HEK293T (cell line): Measurements from ENCODE around the gene NADK.

Source experiments
- ARNT ChIP-seq: fragments of 450-650 bp; IDR thresholded peaks from 2 replicates; pipeline ENCODE4 v1.6.1; 2017; ENCODE audit warnings: mild to moderate bottlenecking
- FOXK2 ChIP-seq: fragments of 450-650 bp; IDR thresholded peaks from 2 replicates; pipeline ENCODE4 v1.6.1; 2016; ENCODE audit warnings: mild to moderate bottlenecking
- LEF1 ChIP-seq: fragments of 450-650 bp; IDR thresholded peaks from 2 replicates; pipeline ENCODE4 v1.6.1; 2017; ENCODE audit warnings: mild to moderate bottlenecking, borderline replicate concordance
- SP1 ChIP-seq: fragments of 450-650 bp; IDR thresholded peaks from 2 replicates; pipeline ENCODE4 v1.6.1; 2017

- no peak for TF ChIP-seq LEF1
- TF ChIP-seq SP1, result no peak
- no peak for TF ChIP-seq FOXK2
- no peak for TF ChIP-seq ARNT
These were observed 14.3 kb downstream of the NADK start for GRCh38 chr1:1763657-1764621.
